Gastrocnemius medialis (tissue), 4 donors: Measurements from ENCODE around the gene CMTM7. TPM values are rescaled to one million over a fixed set of nuclear protein-coding genes. Genes with fewer than 3 reads are reported as not detected.

Experiments used
- ATAC-seq, 2 donors: fragments of 150-250 bp; one replicate each; pipeline ENCODE4 v1.9.1; 2016
- DNase-seq, 2 donors: peaks; one replicate each; pipeline ENCODE4 v3.0.0-alpha.2; 2019
- H3K27ac ChIP-seq, 4 donors: fragments of 200-600 bp; sonication (generic); 1 replicate in 1 of 4; 2 replicates in 3 of 4; pipeline ENCODE4 v1.5.1; 2016 to 2018; ENCODE audit warnings: mild to moderate bottlenecking in 2 of 4, moderate library complexity in 1 of 4
- H3K27me3 ChIP-seq, 3 donors: fragments of 200-600 bp; sonication (generic) in 2 of 3; 1 replicate in 1 of 3; 2 replicates in 2 of 3; pipeline versions ENCODE4 v1.5.1 to v1.6.0; 2016 to 2019; ENCODE audit warnings: mild to moderate bottlenecking in 1 of 3, moderate library complexity in 1 of 3
- H3K36me3 ChIP-seq, 2 donors: fragments of 200-600 bp; sonication (generic) in 1 of 2; one replicate each; pipeline ENCODE4 v1.5.1; 2017 to 2018
- H3K4me1 ChIP-seq, 2 donors: fragments of 200-600 bp; sonication (generic) in 1 of 2; one replicate each; pipeline ENCODE4 v1.5.1; 2016 to 2017; ENCODE audit warnings: mild to moderate bottlenecking in 2 of 2
- H3K4me3 ChIP-seq, 4 donors: fragments of 200-600 bp; sonication (generic) in 3 of 4; 1 replicate in 1 of 4; 2 replicates in 3 of 4; pipeline ENCODE4 v1.5.1; 2016 to 2019; ENCODE audit warnings: mild to moderate bottlenecking in 2 of 4
- H3K9me3 ChIP-seq, 3 donors: fragments of 200-600 bp; sonication (generic) in 2 of 3; 1 replicate in 1 of 3; 2 replicates in 2 of 3; pipeline ENCODE4 v1.5.1; 2016 to 2019
- CTCF ChIP-seq, 5 experiments: fragments of 450-650 bp in 3 of 5; fragments of 200-600 bp in 2 of 5; sonication (generic) in 2 of 5; IDR thresholded peaks in 4 of 5; conservative IDR thresholded peaks in 1 of 5; 1 replicate in 4 of 5; 2 replicates in 1 of 5; pipeline ENCODE4 v1.5.1; 2016 to 2019; ENCODE audit warnings: antibody characterized with exemption in 5 of 5, mild to moderate bottlenecking in 3 of 5, moderate library complexity in 3 of 5
- POLR2A ChIP-seq, 2 donors: fragments of 450-650 bp; IDR thresholded peaks; one replicate each; pipeline ENCODE4 v1.6.1; 2017; ENCODE audit warnings: antibody characterized with exemption in 2 of 2, mild to moderate bottlenecking in 2 of 2, moderate library complexity in 2 of 2
- in situ Hi-C, 4 donors: fragments of 200-750 bp; cut with MboI; loops; one replicate each; pipeline versions ENCODE4 v1.15.0 to v1.8.0; 2017; ENCODE audit warnings: low sequenced_read_pairs in 4 of 4
- intact Hi-C: fragments of 100-400 bp; cut with DNase I; formaldehyde crosslinking; loops from one replicate; pipeline ENCODE4 v1.15.1; 2023; ENCODE audit warnings: low total_unique reads
- total RNA-seq, 4 donors: library from RNA; depleted of rRNA; stranded (reverse); fragments of >200 nt; gene quantifications; one replicate each; pipeline versions ENCODE4 v1.1.0 to v1.2.3, GENCODE V29; 2016

The CMTM7 gene
- total RNA-seq, 4 donors from 2014 or later: 1.1 to 3.3 (median 1.7) TPM

- in situ Hi-C loops (no loop called here), intact Hi-C loops (no loop called here)
- no peaks in the 10 kb centered on the region for H3K36me3 ChIP-seq
- TF ChIP-seq CTCF (IDR thresholded peaks at IDR 0.05 in 4 of 5, conservative IDR thresholded peaks at IDR 0.05 in 1 of 5) (no peak), POLR2A (IDR thresholded peaks at IDR 0.05) (no peak)
- DNase-seq (no peak), ATAC-seq (no peak)
- no peaks in the 10 kb centered on the region for H3K4me1 ChIP-seq
- no peak overlapping the region for H3K4me3 ChIP-seq
- no peak overlapping the region for H3K27ac ChIP-seq
- H3K9me3 ChIP-seq: no peaks in the 10 kb centered on the region
- no peaks in the 10 kb centered on the region for H3K27me3 ChIP-seq
These were observed 21.2 kb downstream of the CMTM7 start for GRCh38 chr3:32412887-32413286.

- TF ChIP-seq CTCF (IDR thresholded peaks at IDR 0.05 in 4 of 5, conservative IDR thresholded peaks at IDR 0.05 in 1 of 5): no peak
- TF ChIP-seq POLR2A (IDR thresholded peaks at IDR 0.05): no peak
- ATAC-seq (no peak), DNase-seq (no peak)
- H3K9me3 ChIP-seq: no peaks in the 10 kb centered on the region
- intact Hi-C loops: no loop called here
- no peaks in the 10 kb centered on the region for H3K27me3 ChIP-seq
- no peaks in the 10 kb centered on the region for H3K4me1 ChIP-seq
- in situ Hi-C loops: no loop called here
- peak overlapping the region in 1 of 4 donors; percentile 16 for H3K27ac ChIP-seq
- H3K4me3 ChIP-seq: no peak overlapping the region
- no peaks in the 10 kb centered on the region for H3K36me3 ChIP-seq
These were observed 22.3 kb downstream of the CMTM7 start for GRCh38 chr3:32413845-32414521.

GRCh38 chr3:32414522-32415202 is 23.0 kb downstream of the CMTM7 start:
- no peak for TF ChIP-seq POLR2A (IDR thresholded peaks at IDR 0.05)
- TF ChIP-seq CTCF (IDR thresholded peaks at IDR 0.05 in 4 of 5, conservative IDR thresholded peaks at IDR 0.05 in 1 of 5): no peak
- intact Hi-C loops (no loop called here), in situ Hi-C loops (no loop called here)
- Histone ChIP-seq H3K27ac (peak overlapping the region in 3 of 4 donors; percentile 37 to 60 (median 41)), H3K36me3 (no peaks in the 10 kb centered on the region), H3K9me3 (no peaks in the 10 kb centered on the region), H3K4me1 (no peaks in the 10 kb centered on the region), H3K4me3 (no peak overlapping the region), H3K27me3 (no peaks in the 10 kb centered on the region)
- DNase-seq (no peak), ATAC-seq (peak; percentile 33 to 64)

GRCh38 chr3:32419742-32420125 is 28.1 kb downstream of the CMTM7 start:
- Histone ChIP-seq H3K36me3 (no peaks in the 10 kb centered on the region), H3K4me3 (no peak overlapping the region), H3K9me3 (no peaks in the 10 kb centered on the region), H3K27me3 (no peaks in the 10 kb centered on the region), H3K4me1 (peaks cover 31 to 36% of the 10 kb centered on the region in 2 donors), H3K27ac (peak overlapping the region in 2 of 4 donors; percentile 25 to 27)
- in situ Hi-C loops: no loop called here
- intact Hi-C loops: no loop called here
- no peak for ATAC-seq
- no peak for DNase-seq
- TF ChIP-seq POLR2A (IDR thresholded peaks at IDR 0.05) (no peak), CTCF (IDR thresholded peaks at IDR 0.05 in 4 of 5, conservative IDR thresholded peaks at IDR 0.05 in 1 of 5) (no peak)
